ENCODE data around the gene HMG20A. TPM values are rescaled to one million over a fixed set of nuclear protein-coding genes. Genes with fewer than 3 reads are reported as not detected.

Gene HMG20A
- total RNA-seq, 6 experiments from 2014 or later: 14.6 to 21.1 (median 19.5) TPM

GRCh38 chr15:77533578-77534430 is 113.1 kb downstream of the HMG20A start:
- peak in 1 of 3 donors; percentile 8 for DNase-seq
- H3K4me3 ChIP-seq: no peak overlapping the region
- TF ChIP-seq CTCF (IDR thresholded peaks at IDR 0.05) (no peak), POLR2A (IDR thresholded peaks at IDR 0.05) (no peak)
- ATAC-seq: no peak
- 63% methylated on average over 13 of the region's 13 CpGs for WGBS (ENCODE audit: insufficient coverage, low coverage, low lambda C conversion rate, missing lambda C conversion rate)
- no peak overlapping the region for H3K27ac ChIP-seq
- no peaks in the 10 kb centered on the region for H3K4me1 ChIP-seq
- no peaks in the 10 kb centered on the region for H3K27me3 ChIP-seq
- intact Hi-C loops (cut with DNase I): no loop called here
- no peaks in the 10 kb centered on the region for H3K9me3 ChIP-seq
- no peaks in the 10 kb centered on the region for H3K36me3 ChIP-seq

Other genes starting within 250 kb of the HMG20A start
- gene PEAK1, start 784 bp upstream of the HMG20A start, total RNA-seq: 10 to 100 TPM in 3 of 6 experiments, 1 to 10 TPM in 3; 5.9 to 18.4 (median 10.1) TPM
- 1 to 10 TPM in 1 of 6 experiments, under 1 TPM in 5; 0.31 to 1.2 (median 0.39) TPM for gene LINGO1, start 212.0 kb downstream of the HMG20A start, total RNA-seq